MCF 10A (cell line): ENCODE measurements around the gene BTBD2. TPM values are rescaled to one million over a fixed set of nuclear protein-coding genes. Genes with fewer than 3 reads are reported as not detected.
A peak's percentile ranks its signal among the peaks of the same experiment; 100 is the strongest.

ENCODE experiments used
- BruUV-seq: library from RNA; stranded (reverse); fragments of 400-500 nt; replicated peaks from 2 replicates; lab custom pipeline; 2021; lab: Mats Ljungman, UMichigan
- CTCF ChIA-PET: fragments of 300-600 bp; sonication (Branson Sonifier 250); formaldehyde crosslinking; extraction: SDS; loops from one replicate; lab custom pipeline; 2021; ENCODE audit warnings: antibody characterized with exemption, inconsistent platforms; lab: Yijun Ruan, JAX
- POLR2A ChIA-PET: fragments of 300-600, 350-650 bp; sonication (Branson Sonifier 250); formaldehyde crosslinking; extraction: SDS; loops from one replicate; lab custom pipeline; 2020; ENCODE audit warnings: antibody characterized with exemption, inconsistent platforms; lab: Yijun Ruan, JAX
- DNase-seq: peaks from one replicate; pipeline ENCODE4 v3.0.0-alpha.2; 2018; ENCODE audit not compliant: unreplicated experiment
- H3K27ac Mint-ChIP-seq: one replicate; pipeline ENCODE4 v1.8.0; 2022; ENCODE audit warnings: mild to moderate bottlenecking, low read depth, mixed read lengths; ENCODE audit not compliant: unreplicated experiment
- H3K27me3 Mint-ChIP-seq: one replicate; pipeline ENCODE4 v1.8.0; 2022; ENCODE audit warnings: mixed read lengths; ENCODE audit not compliant: insufficient read depth, unreplicated experiment
- H3K36me3 Mint-ChIP-seq: one replicate; pipeline ENCODE4 v1.8.0; 2022; ENCODE audit warnings: mild to moderate bottlenecking, moderate library complexity, mixed read lengths; ENCODE audit not compliant: insufficient read depth, unreplicated experiment
- H3K4me1 Mint-ChIP-seq: one replicate; pipeline ENCODE4 v1.8.0; 2022; ENCODE audit warnings: mixed read lengths; ENCODE audit not compliant: insufficient read depth, unreplicated experiment
- H3K4me3 Mint-ChIP-seq: one replicate; pipeline ENCODE4 v1.8.0; 2022; ENCODE audit warnings: mild to moderate bottlenecking, moderate library complexity, mixed read lengths; ENCODE audit not compliant: unreplicated experiment
- H3K9me3 Mint-ChIP-seq: one replicate; pipeline ENCODE4 v1.8.0; 2022; ENCODE audit warnings: mixed read lengths; ENCODE audit not compliant: unreplicated experiment
- intact Hi-C: fragments of 100-400 bp; cut with micrococcal nuclease; formaldehyde crosslinking; loops from 2 replicates; pipeline ENCODE4 v1.14.1; 2022
- total RNA-seq: library from RNA; stranded (reverse); gene quantifications from 2 replicates; pipeline ENCODE4 v1.2.3, GENCODE V29; 2022
- TF ChIP-seq, protein P1 (sequence below): fragments of 200-600 bp; IDR thresholded peaks from one replicate; pipeline ENCODE4 v1.8.0; 2022; ENCODE audit warnings: antibody characterized with exemption, mild to moderate bottlenecking; ENCODE audit not compliant: unreplicated experiment

BTBD2 gene
- total RNA-seq, 1 experiment from 2014 or later = 53.1 TPM

DNA sequence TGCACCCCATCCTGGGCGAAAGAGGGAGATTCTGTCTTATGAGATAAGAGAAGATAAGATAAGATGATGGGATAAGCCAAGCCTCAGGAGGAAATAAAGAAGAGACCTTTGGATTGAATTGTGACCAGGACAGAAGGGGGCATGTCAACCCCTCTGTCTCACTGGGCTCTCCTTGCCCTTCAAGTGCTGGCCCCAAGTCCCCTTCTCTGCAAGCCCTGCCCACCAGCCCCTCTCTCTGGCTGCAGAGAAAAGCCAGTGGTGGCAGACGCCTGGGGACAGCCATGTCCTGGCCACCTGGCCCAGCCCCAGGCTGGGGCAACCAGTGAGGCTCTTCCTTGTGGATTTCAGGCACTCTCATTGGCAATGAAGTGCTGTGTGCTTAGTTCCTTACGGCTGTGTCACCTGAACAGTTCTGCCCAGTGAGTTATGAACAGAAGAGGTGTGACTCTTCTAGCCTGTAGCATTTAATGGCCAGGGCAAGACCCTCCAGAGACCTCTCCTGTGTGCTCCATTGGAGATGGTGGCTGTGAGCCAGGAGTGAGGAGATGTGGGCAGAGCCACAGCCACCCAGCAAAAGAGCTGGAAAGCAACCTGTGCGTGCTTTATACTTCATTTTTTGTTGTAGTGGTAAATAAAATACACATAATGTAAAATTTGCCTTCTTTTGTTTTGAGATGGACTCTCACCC is 6.1 kb upstream of the BTBD2 start:
- no peak for DNase-seq
- Mint-ChIP-seq H3K27ac (no peak overlapping the region), H3K9me3 (no peaks in the 10 kb centered on the region), H3K36me3 (no peaks in the 10 kb centered on the region), H3K4me1 (peaks cover 6% of the 10 kb centered on the region), H3K4me3 (no peak overlapping the region), H3K27me3 (no peaks in the 10 kb centered on the region)
- intact Hi-C loops = no loop called here
- POLR2A ChIA-PET = interaction anchor here (0.7 to 3.5 kb wide), 3 partner anchors 10 to 176 kb away, joined by 3 to 15 read pairs (median 3); no protein-coding TSS in a partner anchor
- CTCF ChIA-PET = interaction anchor here (0.6 to 1.7 kb wide), 6 partner anchors 28 to 98 kb away, joined by 3 to 5 read pairs (median 4); no protein-coding TSS in a partner anchor
- BruUV-seq = no TSS peak
- TF ChIP-seq, protein P1, sequence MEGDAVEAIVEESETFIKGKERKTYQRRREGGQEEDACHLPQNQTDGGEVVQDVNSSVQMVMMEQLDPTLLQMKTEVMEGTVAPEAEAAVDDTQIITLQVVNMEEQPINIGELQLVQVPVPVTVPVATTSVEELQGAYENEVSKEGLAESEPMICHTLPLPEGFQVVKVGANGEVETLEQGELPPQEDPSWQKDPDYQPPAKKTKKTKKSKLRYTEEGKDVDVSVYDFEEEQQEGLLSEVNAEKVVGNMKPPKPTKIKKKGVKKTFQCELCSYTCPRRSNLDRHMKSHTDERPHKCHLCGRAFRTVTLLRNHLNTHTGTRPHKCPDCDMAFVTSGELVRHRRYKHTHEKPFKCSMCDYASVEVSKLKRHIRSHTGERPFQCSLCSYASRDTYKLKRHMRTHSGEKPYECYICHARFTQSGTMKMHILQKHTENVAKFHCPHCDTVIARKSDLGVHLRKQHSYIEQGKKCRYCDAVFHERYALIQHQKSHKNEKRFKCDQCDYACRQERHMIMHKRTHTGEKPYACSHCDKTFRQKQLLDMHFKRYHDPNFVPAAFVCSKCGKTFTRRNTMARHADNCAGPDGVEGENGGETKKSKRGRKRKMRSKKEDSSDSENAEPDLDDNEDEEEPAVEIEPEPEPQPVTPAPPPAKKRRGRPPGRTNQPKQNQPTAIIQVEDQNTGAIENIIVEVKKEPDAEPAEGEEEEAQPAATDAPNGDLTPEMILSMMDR = no peak

DNA sequence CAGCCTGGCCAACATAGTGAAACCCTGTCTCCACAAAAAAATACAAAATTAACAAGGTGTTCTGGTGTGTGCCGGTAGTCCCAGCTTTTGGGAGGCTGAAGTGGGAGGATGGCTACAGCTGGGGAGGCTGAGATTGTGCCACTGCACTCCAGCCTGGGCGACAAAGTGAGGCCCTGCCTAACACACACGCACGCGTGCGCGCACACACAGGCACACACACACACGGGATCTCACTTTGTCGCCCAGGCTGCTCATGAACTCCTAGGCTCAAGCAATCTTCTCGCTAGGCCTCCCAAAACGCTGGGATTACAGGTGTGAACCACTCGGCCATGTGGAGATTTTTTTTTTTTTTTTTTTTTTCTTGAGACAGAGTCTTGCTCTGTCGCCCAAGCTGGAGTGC is 3.2 kb upstream of the BTBD2 start:
- POLR2A ChIA-PET = interaction anchor here (1.8 kb wide), 1 partner anchor 24 kb away, joined by 4 read pairs; no protein-coding TSS in a partner anchor
- no peak overlapping the region for H3K27ac Mint-ChIP-seq
- H3K4me3 Mint-ChIP-seq = no peak overlapping the region
- no peaks in the 10 kb centered on the region for H3K27me3 Mint-ChIP-seq
- H3K4me1 Mint-ChIP-seq = peaks cover 10% of the 10 kb centered on the region
- CTCF ChIA-PET = interaction anchor here (0.6 to 2.5 kb wide), 17 partner anchors 10 to 158 kb away, joined by 3 to 17 read pairs (median 5); no protein-coding TSS in a partner anchor
- H3K36me3 Mint-ChIP-seq = no peaks in the 10 kb centered on the region
- no peak for DNase-seq
- TF ChIP-seq, protein P1 = no peak
- H3K9me3 Mint-ChIP-seq = no peaks in the 10 kb centered on the region
- BruUV-seq = no TSS peak
- intact Hi-C loops = loop anchor here (1.0 to 5.0 kb wide), 5 partner anchors 24 to 134 kb away; partner anchors contain the start of gene AP3D1

DNA sequence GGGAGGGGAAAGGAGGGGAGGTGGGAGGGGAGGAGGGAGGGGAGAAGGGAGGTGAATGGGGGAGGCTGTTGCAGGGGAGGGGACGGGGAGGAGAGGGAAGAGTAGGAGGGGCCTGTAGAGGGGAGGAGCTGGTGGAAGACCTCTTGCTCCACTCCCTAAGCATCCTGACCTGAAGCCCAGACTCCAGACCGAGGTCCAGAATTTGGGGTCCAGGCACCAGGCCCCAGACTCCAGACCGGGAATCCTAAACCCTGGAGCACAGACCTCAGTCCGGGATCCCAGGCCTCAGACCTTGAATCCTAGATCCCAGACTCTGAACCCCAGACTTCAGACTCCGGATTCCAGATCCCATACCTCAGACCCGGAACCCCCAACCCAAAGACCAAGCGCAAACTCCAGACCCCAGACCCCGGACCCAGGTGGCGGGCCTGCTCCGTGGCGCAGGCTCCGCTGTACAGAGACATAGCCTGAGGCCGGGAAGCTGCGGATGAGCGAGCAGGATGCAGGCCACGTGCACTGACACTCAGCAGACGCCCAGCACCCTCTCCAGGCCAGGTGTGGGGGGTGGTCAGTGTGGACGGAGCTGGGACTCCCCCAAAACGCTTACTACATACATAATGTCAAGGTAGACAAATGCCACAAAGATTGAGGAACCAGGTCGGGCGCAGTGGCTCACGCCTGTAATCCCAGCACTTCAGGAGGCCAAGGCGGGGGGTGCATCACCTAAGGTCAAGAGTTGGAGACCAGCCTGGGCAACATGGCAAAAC is 710 bp upstream of the BTBD2 start:
- no peak overlapping the region for H3K27ac Mint-ChIP-seq
- peak; percentile 90 for DNase-seq
- intact Hi-C loops = loop anchor here (5.0 kb wide), 1 partner anchor 136 kb away; the partner anchor contains the start of gene AP3D1
- peaks cover 1% of the 10 kb centered on the region for H3K36me3 Mint-ChIP-seq
- BruUV-seq = no TSS peak
- ChIA-PET CTCF (interaction anchor here (0.6 to 1.4 kb wide), 7 partner anchors 16 to 86 kb away, joined by 3 to 6 read pairs (median 4); no protein-coding TSS in a partner anchor), POLR2A (interaction anchor here (0.6 to 1.4 kb wide), 10 partner anchors 20 to 369 kb away, joined by 3 to 4 read pairs (median 3); no protein-coding TSS in a partner anchor)
- H3K27me3 Mint-ChIP-seq = no peaks in the 10 kb centered on the region
- TF ChIP-seq, protein P1 = no peak
- H3K4me3 Mint-ChIP-seq = peak overlapping the region; percentile 63
- H3K9me3 Mint-ChIP-seq = no peaks in the 10 kb centered on the region
- peaks cover 20% of the 10 kb centered on the region for H3K4me1 Mint-ChIP-seq
